Activated T-cell treated with anti-CD3 and anti-CD28 coated beads, Interleukin-2, amount 50 U/mL, for 48 hours (primary cell): ENCODE data around the gene USP22.

Experiments
- DNase-seq, 2 experiments: peaks; one replicate each; pipeline ENCODE4 v3.0.0-alpha.2; 2020

Gene USP22

DNA sequence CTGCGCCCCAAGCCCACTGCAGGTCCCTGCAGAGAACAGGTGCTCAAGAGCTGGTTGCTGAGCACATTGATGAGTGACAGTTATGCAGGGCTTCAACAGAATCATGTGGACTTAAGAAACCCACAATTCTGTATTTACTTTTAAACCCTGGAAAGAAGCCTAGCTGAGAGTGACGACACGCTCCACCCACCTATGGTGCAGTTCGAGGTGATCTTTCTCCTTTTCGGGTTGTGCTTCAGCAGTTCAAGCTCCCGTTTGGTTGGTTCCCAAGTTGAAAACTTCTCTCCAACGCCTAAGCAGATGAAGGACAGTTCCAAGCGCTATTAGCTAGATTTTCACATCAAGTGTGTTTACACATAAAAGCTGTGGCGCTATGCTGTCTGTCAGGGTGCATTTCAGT, 23.9 kb downstream of the USP22 start:
- no peak for DNase-seq

DNA sequence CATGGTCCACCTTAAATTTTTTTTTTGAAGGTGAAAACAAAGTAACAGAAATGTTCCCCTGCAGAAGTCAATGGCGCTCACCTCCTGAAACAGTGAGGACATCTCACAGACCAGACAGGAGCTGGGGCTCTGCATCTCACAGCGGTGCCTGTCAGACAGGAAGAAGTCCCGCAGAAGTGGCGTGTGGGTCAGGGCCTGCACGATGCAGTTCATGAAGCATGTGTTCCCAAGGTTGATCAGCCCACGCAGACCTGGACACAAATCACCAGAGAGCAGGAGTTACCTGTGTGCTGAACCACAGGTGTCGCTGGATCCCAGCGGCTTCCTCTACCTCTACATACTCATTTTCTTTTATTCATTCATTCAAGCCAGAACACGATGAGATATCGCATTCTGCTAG, 24.9 kb downstream of the USP22 start:
- no peak for DNase-seq

DNA sequence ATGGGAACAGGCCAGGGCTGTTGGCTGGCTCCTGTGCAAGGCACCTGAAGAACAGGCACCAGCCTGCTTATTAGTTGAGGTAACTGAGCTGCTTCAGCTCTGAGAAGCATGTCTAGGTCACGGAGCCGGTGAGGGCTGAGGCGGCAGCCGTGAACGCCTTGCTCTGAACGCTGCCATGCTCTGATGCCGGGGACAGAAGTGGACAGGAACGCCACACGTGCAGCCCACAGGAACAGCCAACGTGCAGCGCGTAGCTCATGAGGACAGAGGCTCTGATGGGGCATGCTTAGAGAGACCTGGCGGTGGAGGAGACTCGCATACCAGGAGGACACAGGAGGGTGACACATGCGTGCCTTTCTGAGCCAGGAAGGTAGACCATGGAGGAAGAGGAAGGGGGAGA, 25.6 kb downstream of the USP22 start:
- DNase-seq = no peak

- no peak for DNase-seq
These were observed 26.0 kb downstream of the USP22 start for GRCh38 chr17:21016826-21017225.

DNA sequence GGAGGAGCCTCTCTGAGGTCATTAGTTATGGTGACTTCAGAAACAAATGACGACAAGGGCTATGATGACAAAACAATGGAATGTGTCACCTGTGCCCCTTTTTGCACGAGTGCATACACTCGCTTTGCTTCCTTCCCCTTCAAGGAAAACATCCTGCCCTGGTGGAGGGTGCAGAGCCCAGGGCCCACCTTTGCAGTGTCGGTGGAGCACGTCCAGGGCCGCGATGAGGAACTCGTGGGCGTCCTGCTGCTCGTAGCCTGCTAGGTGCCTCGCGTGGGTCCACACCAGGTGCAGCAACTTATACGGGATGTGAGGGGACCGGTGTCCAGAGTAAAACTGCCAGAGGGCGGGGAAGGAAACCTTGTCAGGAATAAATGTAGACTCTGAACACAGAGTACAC, 27.2 kb downstream of the USP22 start:
- no peak for DNase-seq

DNA sequence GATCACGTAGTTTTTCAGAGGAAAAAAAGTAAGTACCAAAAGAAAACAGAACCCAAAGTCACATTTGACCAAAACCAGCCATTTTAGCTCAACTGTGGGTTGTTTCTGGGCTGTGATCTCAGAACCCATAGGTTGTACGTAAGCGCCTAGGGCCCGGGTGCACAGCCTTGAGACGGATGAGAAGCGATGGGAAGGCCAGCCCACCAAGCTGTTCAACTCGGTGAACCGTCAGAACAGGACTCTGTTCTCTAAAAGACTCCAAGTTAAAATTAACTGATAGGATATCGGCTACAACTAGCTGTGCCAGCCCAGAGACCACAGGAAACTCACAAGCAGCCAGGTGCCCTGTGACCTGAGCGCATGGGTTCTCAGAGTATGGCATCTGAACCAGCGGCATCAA, 28.3 kb downstream of the USP22 start:
- DNase-seq = no peak

GRCh38 chr17:21013983-21014382, 28.8 kb downstream of the USP22 start:
- no peak for DNase-seq

GRCh38 chr17:21012736-21013135, 30.1 kb downstream of the USP22 start:
- DNase-seq = no peak

DNA sequence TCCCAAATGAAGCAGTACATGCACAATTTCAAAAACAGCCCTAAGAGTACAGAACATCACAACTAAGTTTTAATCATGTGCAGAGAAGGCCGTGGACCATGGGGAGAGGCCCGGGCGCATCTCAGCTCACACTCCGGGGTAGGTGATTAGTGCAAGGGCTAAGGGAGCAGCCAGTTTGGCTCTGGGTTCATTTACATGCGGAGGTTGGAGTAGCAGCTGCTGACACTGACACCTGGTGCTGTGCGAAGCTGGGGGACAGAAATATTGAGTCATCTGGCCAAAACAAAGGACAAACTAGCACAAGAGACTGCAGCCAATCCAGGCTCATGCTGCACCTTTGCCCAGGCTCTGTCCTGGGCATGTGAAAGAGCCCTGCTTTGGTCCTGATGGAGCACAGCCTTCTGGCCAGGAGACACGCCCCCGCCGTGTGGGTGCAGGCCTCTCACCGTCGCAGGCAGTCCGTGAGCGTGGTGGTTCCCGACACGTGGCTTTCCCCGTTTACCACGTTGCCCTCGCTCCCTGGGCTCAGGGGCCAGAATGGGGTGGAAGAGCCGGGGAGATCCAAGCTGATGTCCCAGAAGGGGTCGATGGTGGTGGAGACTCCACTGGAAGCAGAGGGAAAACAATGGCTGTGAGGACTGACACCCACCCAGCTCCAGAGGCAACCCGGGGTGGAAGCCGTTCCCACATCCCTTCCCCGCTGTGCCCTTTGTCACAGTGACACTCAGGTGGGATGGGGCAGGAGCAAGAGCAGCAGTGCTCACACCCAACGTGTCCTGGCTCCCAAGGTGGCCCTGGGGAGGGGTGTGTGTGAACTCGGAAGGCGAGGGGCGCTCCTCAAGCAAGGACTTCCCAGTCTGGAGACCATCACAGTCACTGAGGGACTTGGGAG, 31.9 kb downstream of the USP22 start:
- no peak for DNase-seq

DNA sequence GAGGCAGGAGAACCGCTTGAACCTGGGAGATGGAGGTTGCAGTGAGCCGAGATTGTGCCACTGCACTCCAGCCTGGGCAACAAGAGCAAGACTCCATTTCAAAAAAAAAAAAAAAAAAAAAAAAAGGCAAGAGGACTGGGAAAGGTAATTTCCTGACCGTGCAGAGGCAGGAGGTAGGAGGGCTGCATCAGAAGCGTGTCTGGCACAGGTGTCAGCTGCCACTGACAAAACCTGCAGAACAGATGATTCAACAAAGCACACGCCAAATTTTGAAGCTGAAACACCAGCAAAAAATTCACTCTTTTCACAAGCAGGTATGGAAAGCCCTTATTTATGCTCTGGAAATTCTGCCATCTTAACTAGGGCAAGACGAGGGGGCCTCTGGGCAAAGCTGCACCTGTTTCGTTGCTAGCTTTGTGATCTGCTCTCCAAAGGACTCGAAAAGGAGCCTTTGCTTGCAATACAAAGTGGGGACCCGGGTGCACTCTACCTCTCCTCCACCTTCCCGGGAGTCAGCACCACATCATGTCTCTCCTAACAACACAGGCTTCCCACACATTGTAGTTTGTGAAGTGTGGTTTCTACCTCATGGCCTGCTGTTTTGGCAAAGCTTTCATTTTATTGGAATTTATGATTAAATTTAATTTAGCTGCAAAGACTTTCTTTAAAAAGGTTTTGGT, 33.7 kb downstream of the USP22 start:
- no peak for DNase-seq

- no peak for DNase-seq
These were observed 34.5 kb downstream of the USP22 start for GRCh38 chr17:21008160-21008915.

- no peak for DNase-seq
These were observed 35.2 kb downstream of the USP22 start for GRCh38 chr17:21007646-21008045.

DNA sequence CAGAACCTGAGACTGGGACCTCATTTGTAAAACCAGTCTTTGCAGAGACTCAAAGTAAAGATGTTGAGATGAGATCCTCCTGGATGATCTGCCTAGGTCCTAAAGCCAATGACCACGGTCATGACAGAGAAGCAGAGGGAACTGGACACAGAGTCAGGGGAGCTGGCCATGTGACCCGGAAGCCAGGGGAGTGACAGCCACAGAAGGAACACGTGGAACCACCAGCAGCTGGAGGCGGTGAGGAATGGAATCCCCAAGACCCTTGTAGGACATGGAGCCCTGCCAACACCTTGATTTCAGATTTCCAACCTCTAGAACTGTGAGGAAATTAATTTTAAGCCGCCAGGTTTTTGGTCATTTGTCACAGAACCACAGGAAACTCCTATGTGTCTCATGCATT, 37.0 kb downstream of the USP22 start:
- DNase-seq = no peak

- no peak for DNase-seq
These were observed 37.4 kb downstream of the USP22 start for GRCh38 chr17:21005367-21005766.

DNA sequence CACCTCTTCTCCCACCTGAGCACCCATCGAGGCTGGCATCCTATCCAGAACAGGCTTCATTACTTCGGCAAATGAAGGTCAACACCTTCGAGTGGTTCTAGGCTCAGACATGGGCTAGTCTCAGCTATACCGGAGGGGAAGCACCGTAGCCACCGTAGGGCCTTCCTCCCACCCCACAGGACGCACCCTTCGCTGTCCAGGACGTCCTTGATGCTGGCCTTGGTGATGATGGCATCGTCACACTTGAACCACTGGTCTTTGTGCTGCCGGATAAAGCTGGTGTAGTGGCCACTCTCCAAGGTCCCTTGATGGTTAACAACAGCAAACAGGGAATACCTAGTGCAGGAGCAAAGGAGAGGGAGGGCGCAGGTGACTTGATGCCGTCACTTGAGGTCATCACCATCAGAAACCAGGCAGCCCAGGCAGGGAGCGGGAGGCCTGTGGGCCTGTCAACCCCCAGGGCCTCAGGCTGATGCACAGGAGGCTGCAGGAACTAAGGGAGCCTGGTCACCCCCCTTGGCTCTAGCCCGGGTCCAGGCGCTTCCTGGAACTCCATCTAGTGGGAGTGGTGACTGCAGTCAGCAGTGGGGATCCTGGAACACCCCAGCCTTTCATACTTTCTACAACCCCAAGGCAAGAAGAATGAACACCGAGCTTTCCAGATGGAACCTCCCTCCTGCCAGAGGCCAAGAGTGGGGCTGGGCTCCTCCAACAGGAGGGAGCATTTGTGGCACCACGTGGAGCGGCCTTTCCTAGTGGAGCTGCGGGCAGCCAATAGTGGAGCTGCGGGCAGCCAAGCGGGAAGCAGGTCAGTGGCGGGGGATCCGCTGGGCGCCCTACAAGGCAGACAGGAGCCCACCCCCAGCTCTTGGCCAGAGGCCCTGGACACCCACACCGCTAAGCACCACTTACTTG, 38.5 kb downstream of the USP22 start:
- DNase-seq = no peak

DNA sequence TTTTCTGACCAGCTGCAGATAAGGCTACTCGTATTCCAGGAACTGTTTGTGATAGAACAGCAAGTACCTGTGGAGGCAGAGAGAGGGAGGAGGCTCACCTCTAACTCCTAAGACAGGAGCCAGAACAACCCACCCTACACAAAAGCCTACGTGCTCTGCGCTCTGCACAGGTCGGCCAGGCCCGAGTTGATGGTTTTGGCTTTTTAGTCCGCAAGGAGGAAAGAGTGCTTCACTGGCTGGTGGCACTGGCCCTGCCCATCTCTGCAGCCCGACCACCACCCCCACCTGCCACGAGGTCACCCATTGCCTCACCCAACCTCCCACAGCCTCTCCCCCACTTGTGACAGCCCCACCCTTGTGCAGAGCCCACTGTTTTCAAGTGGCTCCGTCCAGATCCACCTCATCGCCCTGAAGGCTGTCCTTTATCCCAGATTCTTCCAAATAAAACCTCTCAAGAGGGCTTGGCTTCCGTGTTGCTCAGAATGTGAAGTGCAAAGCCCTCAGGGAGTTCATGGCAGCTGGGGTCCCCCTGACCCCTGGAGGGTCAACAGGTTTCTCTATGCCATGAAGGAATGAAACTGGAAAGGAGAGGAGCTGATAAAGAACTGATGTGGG, 39.7 kb downstream of the USP22 start:
- DNase-seq = no peak

DNA sequence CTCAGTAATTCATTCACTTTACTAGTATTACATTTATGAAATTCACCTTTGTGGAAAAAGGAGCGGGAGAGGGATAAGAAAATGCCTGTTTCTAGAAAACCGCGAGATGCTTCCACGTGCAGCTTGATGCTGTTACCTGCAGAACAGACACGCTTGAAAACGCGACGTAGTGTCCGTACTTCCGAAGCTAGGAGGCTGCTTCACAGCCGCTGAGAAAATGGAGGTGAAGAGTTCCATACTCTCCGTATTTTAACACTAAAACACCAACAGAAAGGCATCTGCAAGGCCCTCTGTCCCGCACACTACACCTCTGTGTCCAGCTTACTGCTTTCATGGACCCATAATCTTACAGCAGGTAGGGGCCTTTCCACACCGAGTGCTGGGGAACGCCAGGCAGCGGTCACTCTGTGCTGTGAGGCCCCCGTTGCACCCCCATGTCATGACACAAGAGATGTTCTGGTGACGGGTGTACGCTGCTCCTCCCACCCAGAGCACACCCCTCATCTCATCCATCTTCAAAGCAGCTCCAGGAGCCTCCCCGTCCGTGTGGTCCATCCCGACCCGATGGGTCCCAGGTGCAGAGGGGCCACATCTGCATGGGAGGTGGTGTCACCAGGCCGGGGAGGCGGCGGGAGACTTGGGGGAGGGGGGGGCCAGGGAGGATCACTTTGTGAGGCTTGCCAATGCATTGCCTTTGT, 40.4 kb downstream of the USP22 start:
- no peak for DNase-seq

DNA sequence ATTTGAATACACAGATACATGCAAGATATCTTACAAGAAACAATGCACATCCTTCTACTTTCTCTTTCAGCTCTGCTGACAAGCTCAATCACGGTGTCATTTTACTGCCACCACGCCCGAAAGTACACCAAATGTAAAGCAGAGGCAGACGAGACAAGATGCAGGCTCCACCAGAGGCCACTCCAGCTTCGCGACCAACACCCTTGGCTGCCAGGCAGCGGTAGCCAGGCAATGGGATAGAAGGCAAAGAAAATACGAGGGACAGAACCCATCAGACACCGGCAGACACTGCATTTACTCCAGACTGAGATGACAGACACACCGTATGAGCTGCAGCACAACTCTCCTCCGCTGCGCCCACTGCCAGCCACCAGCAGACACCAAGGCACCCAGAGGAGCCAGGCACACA, 41.0 kb downstream of the USP22 start:
- DNase-seq = no peak

DNA sequence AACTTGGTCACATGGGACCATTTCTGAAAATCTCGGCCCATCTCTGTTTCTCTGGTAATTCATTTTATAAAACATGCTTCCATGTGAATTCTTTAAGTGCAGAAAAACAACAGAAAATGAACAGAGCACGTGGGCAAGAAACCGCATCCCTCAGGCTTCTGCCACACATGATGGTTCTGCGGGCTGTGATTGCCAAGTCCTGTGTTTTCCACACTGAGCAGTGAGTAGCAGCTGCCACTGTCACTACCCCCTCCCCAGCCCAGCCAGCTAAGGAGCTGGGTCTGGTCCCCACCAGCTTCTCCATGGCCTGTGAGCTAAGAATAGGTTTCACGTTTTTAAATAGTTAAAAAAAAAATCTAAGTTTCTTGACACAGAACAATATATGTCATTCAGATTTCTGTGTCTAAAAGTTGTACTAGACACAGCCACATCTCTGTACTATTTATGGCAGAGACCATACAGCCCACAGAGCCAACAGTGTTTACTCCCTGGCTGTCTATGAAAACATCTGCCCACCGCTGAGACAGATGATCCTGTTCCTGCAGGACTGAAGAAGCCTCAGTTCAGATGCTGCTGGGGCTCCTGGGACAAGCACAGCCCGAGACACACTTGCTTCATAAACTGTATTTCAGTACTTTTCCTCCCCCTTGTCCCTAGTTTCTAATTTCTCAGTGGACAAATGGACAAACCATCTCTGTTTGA, 41.5 kb downstream of the USP22 start:
- no peak for DNase-seq

DNA sequence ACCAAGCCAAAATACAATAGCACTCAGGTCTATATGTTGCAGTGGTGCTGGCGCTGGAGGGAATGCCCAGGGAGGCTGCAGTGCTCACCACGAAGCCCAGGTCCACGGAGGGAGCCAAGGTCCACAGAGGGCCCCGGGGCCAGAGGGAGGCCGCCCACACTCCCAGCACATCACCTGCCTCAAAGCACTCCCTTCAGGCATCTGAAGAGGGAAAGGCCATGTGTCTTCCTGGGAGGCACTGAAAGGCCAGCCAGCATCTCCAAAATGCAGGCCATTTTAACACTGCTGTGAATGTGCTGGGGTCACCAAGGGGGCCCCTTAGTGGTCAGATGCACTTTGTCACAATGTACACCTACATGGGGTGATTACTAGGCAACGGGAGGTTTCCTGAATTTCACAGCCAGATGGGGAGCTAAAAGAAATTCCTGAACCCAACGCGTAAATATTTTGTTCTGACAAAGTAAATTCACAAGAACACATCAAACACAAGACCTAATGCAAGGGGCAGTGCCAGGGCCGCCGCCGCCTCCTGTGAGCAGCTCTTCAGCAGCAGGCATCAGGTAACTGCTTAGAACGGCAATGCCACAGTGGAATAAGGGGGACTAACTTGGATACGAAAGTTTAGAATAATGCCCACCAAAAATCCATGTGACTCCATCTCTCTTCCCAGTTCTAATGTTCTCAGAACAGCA, 42.8 kb downstream of the USP22 start:
- DNase-seq = no peak
